Left renal pelvis (tissue), 4 donors: ENCODE measurements around the gene IQSEC2. TPM values are rescaled to one million over a fixed set of nuclear protein-coding genes. Genes with fewer than 3 reads are reported as not detected.

Experiments used
- DNase-seq, 4 donors: peaks; one replicate each; pipeline ENCODE4 v3.0.0-alpha.2; 2013; ENCODE audit warnings: low read depth in 4 of 4, low spot score in 3 of 4
- polyA plus RNA-seq, 4 donors: library from polyadenylated mRNA; unstranded; fragments of 120-200 nt; gene quantifications; one replicate each; pipeline ENCODE4 v1.2.1, GENCODE V29; 2013; ENCODE audit not compliant: insufficient read length in 4 of 4

Gene IQSEC2
- polyA plus RNA-seq, 4 donors: 12.3 to 18.4 (median 13.7) TPM

- no peak for DNase-seq
These were observed 31.9 kb downstream of the IQSEC2 start for GRCh38 chrX:53249408-53250042.

DNA sequence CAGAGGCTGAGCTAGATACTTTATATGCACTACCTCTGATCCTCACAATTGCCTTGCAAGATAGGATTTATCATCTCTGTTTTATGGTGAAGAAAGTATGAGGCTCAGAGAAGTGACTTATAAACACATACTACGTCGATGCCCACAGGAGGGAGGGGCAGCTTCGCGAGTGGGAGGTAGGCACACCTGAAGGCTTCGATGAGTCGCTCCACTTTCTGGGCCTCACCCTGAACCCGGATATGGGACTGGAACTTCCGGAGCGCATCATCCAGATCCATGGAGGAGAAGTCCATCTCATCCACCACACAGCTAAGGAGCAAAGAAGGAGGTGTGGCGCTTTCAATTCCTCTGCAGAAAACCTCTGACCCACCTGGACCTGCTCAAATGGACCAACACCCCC lies 33.5 kb downstream of the IQSEC2 start:
- DNase-seq: no peak

- no peak for DNase-seq
These were observed 35.2 kb downstream of the IQSEC2 start for GRCh38 chrX:53246231-53246630.

- no peak for DNase-seq
These were observed 36.8 kb downstream of the IQSEC2 start for GRCh38 chrX:53244610-53245009.

DNA sequence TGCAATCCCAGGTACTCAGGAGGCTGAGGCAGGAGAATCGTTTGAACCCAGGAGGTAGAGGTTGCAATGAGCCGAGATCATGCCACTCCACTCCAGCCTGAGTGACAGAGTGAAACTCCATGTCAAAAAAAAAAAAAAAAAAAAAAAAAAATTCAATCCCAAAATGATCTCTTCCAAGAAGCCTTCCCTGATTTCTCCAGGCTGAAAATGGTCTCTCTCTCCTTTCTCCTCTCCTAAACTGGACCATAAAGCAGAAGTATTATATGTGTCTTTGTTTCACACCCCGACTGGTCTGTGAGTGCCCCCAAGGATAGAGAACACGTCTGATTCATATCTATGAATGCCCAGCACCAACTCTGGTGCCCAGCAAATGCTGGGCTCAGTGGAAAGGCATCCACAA lies 39.1 kb downstream of the IQSEC2 start:
- no peak for DNase-seq

GRCh38 chrX:53241558-53241957 lies 39.8 kb downstream of the IQSEC2 start:
- no peak for DNase-seq

GRCh38 chrX:53239474-53239873 lies 41.9 kb downstream of the IQSEC2 start:
- no peak for DNase-seq

- DNase-seq: no peak
These were observed 44.3 kb downstream of the IQSEC2 start for GRCh38 chrX:53237056-53237455.

- no peak for DNase-seq
These were observed 45.2 kb downstream of the IQSEC2 start for GRCh38 chrX:53236025-53236679.

DNA sequence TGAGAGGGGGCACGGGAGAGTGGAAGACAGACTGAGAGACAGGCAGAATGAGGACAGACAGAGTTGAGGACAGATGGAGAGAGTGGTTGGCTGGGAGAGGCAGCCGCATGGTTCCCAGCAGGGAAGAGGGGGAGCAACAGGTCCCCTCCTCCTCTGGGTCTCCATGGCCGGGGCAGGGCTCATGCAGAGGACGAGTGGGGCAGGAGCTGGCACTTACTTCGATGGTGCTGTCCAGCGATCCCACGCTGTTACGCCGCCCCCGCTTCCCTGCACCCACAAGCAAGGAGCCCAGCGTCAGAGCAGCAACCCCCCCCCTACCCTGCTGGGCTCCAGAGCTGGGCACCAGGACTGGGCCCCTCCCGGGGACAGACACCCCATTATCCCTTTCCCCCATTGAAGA lies 45.8 kb downstream of the IQSEC2 start:
- no peak for DNase-seq

DNA sequence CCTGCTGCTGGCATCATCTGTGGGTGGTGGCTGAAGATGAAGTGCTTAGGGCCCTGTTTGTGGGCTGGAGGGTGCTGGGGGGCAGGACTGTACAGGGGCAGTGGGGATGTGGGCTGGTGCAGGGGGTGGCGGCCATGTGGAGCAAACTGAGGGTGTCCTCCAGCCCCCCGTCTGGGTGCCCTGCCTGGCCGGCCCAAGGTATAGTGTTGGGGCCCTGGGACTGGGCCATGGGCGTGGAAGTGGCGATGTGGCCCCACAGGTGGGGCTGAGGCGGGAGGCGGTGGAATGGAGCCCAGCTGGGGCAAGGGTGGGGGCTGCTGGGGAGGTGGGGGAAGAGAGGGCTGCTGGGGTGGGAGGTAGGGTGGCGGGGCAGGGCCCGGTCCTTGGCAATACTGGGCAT lies 46.9 kb downstream of the IQSEC2 start:
- no peak for DNase-seq

- no peak for DNase-seq
These were observed 47.8 kb downstream of the IQSEC2 start for GRCh38 chrX:53233536-53233935.

- DNase-seq: no peak
These were observed 51.3 kb downstream of the IQSEC2 start for GRCh38 chrX:53230116-53230515.

GRCh38 chrX:53227224-53227765 lies 54.1 kb downstream of the IQSEC2 start:
- no peak for DNase-seq

DNA sequence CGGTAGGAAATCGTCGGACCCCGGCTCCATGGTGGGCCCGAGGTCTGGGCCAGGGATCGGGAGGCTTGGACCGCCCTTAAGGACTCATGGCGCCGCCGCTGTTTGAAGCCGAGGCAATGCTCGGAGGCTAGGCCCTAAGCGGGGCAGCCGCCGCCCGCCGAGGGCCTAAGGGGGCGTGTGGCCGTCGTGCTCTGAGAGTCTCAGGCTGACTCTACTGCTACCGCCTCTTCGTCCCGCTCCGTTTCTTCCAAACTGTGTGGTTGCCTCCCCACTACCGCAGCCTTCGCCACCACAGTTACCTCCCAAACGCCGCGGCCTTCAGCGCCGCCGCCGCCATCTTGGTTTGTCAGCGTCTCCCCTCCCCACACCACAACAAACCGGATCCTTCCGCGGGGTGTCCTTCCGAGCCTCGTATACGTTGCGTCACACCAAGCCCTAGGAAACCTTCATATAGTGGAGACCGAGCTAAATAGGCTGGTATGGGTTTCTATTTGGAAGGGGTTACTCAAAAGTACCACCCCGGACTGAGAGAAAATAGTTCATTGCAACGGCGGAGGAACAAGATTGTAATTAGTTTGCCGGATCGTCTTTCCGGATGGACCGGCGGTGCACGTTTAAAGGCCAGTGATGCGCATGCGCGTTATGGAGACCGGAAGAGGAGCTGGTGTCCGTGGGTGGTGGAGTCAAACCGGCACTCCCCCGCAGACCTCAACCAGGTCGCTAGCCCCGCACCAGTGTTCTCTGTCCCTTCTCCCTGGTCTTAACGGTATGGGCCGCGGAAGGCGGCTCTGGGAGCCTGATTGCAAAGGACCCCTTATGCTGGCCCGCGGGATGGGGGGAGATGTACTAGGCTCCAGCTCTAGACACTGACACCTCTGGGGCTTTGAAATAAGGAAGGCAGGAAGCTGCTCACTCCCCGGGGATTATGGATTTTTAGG lies 56.3 kb downstream of the IQSEC2 start, which contains the start of gene KDM5C:
KDM5C (minus strand) TSS at position 348 of the 938 bp plus-strand sequence; CDS start at position 30, 318 bp downstream.
- DNase-seq: peak; percentile 78 to 84 (median 84)

DNA sequence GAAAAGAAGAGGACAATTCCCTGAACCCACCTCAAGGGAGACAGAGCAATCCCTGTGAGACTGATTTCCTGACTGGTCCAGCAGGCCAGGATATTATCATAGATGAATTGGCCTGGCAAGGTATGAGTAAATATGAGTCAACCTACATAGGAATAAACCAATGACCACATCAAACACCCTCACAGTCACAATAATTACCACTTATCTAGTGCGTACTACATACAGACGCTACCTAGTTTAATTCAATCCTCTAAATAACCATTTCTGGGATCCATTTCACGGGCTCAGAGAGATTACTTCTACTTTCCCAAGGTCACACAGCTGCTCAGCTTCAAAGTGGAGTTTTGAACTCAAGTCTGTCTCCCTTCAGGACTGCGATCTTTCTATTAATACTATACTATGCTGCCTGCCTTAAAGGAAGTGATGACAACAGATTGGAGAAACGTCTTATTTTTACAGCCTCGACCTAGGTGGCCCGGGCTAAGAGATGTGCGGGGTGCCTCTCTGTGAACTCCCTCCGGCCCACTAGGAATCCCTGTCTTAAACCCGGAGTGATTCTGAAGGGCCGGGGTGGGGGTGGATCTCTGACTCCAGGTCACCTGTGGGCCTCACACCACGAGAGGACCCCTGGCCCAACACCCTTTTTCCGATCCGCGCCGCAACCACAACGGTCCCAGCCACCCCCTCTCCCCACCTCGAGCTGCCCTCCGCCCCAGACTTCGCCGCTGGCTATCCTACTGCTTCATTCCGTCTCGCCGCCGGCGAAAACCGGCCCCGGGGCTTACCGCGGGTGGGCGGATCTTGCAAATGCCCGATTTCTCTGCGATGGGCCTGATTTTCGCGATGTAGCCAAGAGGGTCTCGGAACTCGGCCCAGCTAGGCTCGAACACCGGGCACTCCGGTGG lies 57.2 kb downstream of the IQSEC2 start:
- no peak for DNase-seq

DNA sequence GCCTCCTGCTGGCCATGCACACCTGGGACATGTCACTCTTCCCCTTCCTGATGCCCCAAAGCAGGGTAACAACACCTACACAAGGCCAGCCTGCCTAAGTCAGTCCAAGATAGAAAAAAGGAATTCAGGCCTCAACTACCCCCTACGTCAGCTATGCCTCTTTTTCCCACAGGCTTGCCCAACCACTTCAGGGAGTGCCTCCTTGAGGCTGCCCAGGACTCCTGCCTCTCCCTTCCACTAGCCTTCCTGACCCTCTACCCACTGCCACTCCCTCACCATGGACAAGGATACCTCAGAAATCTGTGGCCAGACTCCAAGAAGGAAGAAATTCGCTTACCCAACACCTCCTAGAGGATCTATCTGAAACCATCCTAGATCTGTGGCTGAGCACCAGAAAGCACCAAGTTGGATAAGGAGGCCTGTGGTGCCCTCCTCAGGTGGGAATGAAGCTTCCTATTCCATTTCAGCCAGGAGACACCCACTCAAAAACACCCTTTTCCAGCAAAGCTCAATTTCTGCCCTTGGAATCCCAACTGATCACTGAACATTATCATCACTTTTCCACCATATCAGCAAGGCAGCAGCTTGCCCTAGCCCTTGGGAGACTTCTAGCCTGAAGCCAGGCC lies 58.2 kb downstream of the IQSEC2 start:
- no peak for DNase-seq
